Neural cell (in vitro differentiated cells): Measurements from ENCODE around the gene CD80.

Experiments
- EP300 ChIP-seq: fragments of 450-650 bp; conservative IDR thresholded peaks from 2 replicates; pipeline ENCODE4 v1.6.1; 2014; ENCODE audit warnings: antibody characterized with exemption, mild to moderate bottlenecking, moderate library complexity; ENCODE audit not compliant: poor library complexity, severe bottlenecking
- EZH2 ChIP-seq: fragments of 200-600, 300-800 bp; shearing (Covaris generic), sonication (generic); IDR thresholded peaks from 2 replicates; pipeline ENCODE4 v1.6.1; 2014; ENCODE audit warnings: antibody characterized with exemption, low read length, borderline replicate concordance, mild to moderate bottlenecking; ENCODE audit not compliant: insufficient read depth, poor library complexity, severe bottlenecking
- POLR2AphosphoS5 ChIP-seq: IDR thresholded peaks from 2 replicates; pipeline ENCODE4 v1.6.1; 2012
- RAD21 ChIP-seq: fragments of 450-650 bp; conservative IDR thresholded peaks from 2 replicates; pipeline ENCODE4 v1.6.1; 2014; ENCODE audit warnings: antibody characterized with exemption, mild to moderate bottlenecking, moderate library complexity
- REST ChIP-seq: IDR thresholded peaks from 2 replicates; pipeline ENCODE4 v1.6.1; 2012; ENCODE audit warnings: borderline replicate concordance
- SMC3 ChIP-seq: fragments of 450-650 bp; conservative IDR thresholded peaks from 2 replicates; pipeline ENCODE4 v1.6.1; 2014; ENCODE audit warnings: antibody characterized with exemption, mild to moderate bottlenecking, moderate library complexity; ENCODE audit not compliant: poor library complexity
- TAF1 ChIP-seq: IDR thresholded peaks from 2 replicates; pipeline ENCODE4 v1.6.1; 2012; ENCODE audit warnings: low read depth
- TF ChIP-seq, protein P1 (sequence below): fragments of 450-650 bp; IDR thresholded peaks from 2 replicates; pipeline ENCODE4 v1.5.1; 2014; ENCODE audit warnings: antibody characterized with exemption, mild to moderate bottlenecking, moderate library complexity; ENCODE audit not compliant: poor library complexity, severe bottlenecking

GRCh38 chr3:119485563-119485962 lies 73.9 kb downstream of the CD80 start:
- TF ChIP-seq, protein P1, sequence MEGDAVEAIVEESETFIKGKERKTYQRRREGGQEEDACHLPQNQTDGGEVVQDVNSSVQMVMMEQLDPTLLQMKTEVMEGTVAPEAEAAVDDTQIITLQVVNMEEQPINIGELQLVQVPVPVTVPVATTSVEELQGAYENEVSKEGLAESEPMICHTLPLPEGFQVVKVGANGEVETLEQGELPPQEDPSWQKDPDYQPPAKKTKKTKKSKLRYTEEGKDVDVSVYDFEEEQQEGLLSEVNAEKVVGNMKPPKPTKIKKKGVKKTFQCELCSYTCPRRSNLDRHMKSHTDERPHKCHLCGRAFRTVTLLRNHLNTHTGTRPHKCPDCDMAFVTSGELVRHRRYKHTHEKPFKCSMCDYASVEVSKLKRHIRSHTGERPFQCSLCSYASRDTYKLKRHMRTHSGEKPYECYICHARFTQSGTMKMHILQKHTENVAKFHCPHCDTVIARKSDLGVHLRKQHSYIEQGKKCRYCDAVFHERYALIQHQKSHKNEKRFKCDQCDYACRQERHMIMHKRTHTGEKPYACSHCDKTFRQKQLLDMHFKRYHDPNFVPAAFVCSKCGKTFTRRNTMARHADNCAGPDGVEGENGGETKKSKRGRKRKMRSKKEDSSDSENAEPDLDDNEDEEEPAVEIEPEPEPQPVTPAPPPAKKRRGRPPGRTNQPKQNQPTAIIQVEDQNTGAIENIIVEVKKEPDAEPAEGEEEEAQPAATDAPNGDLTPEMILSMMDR = no peak
- TF ChIP-seq EZH2 (no peak), EP300 (no peak), RAD21 (no peak), POLR2AphosphoS5 (no peak), TAF1 (no peak), SMC3 (no peak), REST (no peak)
